Uterus (tissue), 2 donors: Measurements from ENCODE around the gene ILK.

Experiments
- CTCF ChIP-seq, 4 experiments: fragments of 200-600 bp in 2 of 4; fragments of 450-650 bp in 2 of 4; sonication (generic) in 2 of 4; IDR thresholded peaks; one replicate each; pipeline ENCODE4 v1.5.1; 2016 to 2019; ENCODE audit warnings: antibody characterized with exemption in 4 of 4, mild to moderate bottlenecking in 2 of 4, moderate library complexity in 1 of 4
- POLR2A ChIP-seq, 2 donors: fragments of 450-650 bp; IDR thresholded peaks; one replicate each; pipeline ENCODE4 v1.6.1; 2016; ENCODE audit warnings: antibody characterized with exemption in 2 of 2, mild to moderate bottlenecking in 1 of 2, moderate library complexity in 1 of 2

GRCh38 chr11:6616596-6617250 lies 13.1 kb downstream of the ILK start:
- no peak for TF ChIP-seq CTCF (IDR thresholded peaks at IDR 0.05)
- no peak for TF ChIP-seq POLR2A (IDR thresholded peaks at IDR 0.05)
